AG08396 (cell line): ENCODE measurements around the gene TRPM4.
A peak's percentile ranks its signal among the peaks of the same experiment; 100 is the strongest.
"Not testable (repeated sequence)": the region's sequence is repeated elsewhere in the genome, so short reads cannot be mapped to it uniquely, and the experiment has no call there.

Source experiments
- DNase-seq: peaks from one replicate; pipeline ENCODE4 v3.0.0; 2012; ENCODE audit warnings: low spot score, mixed read lengths

TRPM4 gene

DNA sequence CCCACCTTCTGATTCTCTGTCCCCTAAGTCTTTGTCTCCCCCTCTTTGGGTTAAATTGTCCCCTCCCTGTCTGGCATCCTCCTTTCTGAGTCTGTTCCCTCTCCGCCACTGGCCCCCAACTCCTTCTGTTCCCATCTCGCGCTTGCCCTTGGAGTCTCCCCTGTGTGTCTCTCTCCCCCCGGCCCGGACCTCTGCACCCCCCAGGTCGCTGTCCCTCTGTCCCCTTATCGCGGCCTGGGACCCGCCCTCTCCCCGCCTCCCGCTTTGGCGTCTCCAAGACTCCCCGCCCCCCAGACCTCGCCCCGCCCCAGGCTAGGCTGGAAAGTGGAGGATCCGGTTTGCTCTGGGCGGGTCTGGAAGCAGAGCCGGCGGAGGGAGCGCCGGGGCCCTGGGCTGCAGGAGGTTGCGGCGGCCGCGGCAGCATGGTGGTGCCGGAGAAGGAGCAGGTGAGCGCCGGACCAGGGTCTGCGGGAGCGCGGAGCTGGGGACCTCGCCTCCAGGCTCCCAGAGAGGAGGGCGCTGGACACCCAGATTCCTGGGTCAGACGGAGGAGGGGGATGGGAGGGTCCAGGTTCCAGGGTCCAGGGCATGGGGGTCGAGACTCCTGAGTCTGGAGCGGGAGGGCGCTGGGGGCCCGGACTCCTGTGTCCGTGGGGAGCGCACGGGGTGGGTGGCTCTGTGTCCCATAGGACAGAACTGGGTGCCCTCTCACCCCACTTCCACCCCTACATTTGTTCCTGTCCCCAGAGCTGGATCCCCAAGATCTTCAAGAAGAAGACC, at the start of gene TRPM4:
TRPM4 (plus strand) TSS at position 348 of the 780 bp plus-strand sequence; CDS start at position 423, 75 bp downstream.
- peak; percentile 93 for DNase-seq

DNA sequence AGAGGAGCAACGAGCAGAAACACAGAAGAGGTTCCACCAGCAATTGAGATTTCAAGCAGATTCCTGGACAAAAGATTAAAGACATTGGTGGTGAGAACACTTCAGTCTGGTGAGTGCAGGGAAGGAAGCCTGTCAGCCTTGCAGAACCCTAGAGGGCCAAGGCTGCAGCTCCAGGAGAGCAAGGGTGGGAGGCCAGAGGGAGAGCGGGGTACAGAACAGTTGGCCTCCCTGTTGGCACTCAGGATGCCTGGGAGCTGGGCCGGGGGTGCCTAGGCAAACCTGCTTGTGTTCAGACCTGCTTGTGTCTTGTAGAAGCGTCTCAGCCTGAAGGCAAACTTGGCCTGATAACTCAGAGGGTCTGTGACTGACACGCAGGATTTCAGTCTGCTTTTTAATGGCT, 48.5 kb upstream of the TRPM4 start:
- no peak for DNase-seq

DNA sequence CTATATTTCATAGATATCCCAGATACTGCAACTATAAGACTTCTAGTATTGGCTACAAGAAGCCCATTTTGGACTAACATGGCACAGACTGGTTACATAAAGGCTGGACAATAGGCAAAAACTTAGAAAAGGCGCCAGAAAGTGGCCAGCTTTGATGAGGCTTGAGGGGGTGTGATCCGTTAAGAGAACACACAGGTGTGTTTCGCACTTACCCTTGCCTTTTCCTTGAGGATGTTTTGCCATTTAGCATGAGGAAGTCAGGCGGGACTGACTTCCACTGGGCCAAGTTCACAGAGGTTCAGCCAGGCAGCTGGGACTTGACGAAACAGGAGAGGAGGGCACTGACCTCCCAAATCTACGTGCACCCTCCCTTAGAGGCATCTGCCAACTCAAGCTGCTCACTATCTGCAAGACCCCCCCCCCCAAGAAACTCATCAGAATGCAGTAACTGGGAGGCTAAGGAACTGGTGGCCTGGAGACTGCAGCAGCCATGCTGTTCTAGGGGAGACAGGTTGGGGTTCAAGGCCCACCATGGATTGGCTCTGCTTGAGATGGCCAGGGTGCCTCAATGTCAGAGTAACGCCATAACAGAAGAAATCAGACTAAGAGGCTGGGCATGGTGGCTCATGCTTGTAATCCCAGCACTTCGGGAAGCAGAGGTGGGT, 47.9 kb upstream of the TRPM4 start:
- DNase-seq = no peak

DNA sequence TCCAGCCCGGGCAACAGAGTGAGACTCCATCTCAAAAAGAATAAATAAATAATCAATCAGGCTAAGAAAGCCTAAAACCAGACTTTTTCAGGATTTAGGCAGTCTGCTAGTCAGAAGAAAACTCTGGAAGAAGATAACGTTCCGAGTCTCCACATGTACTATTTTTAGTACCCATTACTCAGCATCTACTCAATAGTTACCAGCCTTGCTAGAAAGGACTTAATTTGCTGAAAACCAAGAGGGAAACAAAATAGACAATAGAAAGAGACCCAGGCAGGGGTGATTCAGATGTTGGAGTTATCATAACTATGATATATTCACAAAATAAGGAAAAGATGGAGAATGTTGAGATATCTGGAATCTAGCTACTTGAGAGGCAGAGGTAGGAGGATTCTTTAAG, 47.0 kb upstream of the TRPM4 start:
- peak; percentile 56 for DNase-seq

DNA sequence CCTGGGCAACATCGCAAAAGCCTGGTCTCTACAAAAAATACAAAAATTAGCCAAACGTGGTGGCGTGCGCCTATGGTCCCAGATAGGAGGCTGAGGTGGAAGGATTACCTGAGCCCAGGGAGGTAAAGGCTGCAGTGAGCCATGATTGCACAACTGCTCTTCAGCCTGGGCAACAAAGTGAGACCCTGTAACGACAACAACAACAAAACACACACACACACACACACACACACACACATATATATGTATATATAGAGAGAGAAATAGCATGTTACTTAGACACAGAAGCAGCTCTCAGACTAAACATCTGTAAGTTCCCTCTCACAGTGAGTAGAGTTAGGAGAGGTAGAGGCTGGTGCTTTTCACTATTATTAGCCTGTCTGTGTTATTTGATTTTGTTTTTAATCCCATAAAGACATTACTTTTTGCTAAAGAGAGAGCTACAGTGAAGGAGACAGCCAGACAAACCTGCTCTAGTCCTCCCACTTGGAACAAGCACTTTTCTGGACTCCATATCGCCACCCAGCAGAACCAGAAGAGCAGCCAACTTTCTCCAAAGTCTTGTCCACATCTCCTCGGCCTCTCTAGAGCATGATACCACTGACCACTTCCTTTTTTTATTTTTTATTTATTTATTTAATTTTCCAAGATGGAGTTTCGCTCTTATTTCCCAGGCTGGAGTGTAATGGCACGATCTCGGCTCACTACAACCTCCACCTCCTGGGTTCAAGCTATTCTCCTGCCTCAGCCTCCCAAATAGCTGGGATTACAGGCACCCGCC, 46.2 kb upstream of the TRPM4 start:
- DNase-seq = no peak

DNA sequence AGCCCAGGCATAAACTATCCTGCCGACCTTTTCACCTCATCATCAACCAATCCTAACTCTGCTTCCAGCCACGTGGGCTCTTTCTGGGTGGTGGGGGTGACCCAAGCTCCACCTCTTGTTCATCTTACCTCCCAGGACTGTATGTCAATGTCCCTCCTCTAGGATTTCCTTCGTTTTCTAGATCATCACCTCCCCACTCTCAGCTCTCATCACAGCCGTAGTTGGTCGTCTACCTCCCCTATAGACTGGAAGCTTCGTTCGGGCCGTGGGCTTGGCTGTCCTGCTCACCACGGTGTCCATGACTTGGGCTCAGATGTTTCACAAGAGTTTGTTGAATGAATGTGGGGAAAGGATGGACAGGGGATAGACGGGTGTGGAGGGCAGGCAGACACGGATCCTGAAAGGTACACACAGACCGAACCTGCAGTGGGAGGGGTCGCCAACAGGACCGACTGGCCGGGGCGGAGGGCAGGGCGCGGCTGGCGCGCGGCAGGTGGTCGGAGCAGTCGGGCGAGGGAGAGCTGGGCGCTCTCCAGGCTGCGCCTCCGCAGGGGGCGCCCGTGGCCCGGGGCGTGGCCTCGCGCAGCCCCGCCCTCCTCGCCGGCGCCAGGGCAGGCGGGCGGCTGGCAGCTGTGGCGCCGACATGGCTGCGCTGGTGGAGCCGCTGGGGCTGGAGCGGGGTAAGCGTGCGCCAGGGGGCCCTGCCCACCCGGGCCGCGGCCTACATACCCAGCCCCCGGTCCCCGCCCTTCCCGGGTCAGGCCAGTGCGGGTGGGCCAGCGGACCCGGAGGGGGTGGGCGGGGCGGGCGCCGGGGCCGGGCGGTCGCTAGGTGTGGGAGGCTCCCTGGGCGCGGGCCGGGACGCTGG, 43.6 kb upstream of the TRPM4 start, which contains the start of gene LIN7B:
LIN7B (plus strand) TSS at position 609 of the 868 bp plus-strand sequence; CDS start at position 644, 35 bp downstream.
- peak; percentile 95 for DNase-seq

DNA sequence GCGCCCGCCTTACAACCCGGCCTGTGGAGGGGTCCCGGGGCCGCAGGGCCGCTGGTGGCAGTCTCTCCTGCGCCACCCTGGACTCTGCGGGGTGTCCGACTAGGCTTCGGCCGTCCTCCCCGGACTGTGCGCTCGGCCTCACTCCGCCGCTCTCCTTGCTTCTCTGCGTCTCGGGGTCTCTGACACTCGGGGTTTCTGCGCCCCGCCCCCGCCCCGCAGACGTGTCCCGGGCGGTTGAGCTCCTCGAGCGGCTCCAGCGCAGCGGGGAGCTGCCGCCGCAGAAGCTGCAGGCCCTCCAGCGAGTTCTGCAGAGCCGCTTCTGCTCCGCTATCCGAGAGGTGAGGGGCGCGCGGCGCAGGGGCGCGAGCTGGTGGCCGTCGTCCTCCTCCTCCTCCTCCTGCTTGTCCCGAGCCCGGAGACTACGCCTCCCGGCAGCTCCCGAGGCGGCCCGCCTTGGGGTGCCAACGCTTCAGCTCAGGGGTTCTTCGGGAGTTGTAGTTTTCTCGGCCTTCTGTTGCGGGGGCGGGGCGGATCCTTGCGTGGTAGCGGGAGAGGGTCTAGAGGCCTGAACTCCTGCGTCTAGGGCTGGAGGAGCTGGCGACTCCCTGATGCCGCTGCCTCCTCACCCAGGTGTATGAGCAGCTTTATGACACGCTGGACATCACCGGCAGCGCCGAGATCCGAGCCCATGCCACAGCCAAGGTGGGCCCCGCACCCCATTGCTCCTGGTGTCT, 42.8 kb upstream of the TRPM4 start:
- peak; percentile 65 for DNase-seq

DNA sequence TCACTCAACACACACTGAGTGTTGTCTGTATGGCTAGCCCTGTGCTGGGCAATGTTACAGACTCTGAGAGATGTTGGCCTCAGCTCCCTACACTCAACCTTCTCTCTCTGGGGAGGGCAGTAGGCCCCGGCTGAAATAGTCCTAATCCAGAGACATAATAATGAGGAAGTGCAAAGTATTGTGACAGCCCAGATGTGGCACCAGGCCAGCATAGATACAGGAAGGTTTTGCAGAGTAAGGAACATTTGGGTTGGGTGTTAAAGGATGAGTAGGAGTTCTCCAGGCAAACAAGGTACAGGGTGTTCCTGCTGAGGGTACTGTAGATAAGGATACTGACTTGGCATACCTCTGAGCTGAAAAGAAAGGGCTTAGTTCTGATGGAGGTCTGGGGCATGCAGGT, 41.0 kb upstream of the TRPM4 start:
- no peak for DNase-seq

DNA sequence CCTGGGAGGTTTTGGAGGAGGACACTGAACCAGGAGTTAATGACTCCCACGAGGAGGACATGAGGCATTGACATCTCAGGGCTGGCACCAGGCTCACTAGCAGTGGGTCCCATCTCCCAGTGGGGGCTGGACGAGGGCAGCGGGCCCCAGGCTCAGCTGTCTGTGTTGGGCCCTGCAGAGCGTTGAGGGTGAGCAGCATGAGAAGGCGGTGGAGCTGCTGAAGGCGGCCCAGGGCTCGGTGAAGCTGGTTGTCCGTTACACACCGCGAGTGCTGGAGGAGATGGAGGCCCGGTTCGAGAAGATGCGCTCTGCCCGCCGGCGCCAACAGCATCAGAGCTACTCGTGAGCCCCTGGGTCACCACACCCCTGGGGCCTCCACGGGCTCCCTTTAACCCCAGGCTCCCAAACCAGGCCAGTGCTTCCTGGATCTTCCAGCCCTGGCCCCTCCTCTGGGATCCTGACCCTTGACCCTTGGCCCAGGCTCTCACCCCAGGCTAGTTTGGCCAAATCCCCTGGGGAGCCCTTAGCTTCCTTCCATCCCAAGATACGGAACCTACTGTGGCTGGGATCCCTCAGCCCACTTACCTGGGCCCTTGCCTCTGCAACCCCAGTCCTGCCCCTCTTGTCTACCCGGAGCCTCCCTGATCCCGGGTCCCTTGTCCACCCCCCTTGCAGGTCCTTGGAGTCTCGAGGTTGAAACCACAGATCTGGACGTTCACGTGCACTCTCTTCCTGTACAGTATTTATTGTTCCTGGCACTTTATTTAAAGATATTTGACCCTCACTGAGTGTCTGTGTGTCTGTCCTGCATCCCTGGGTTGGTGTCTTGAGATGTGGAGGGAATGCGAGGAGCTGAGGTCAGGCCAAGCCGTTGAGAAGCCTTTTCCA, 39.7 kb upstream of the TRPM4 start:
- DNase-seq = no peak

DNA sequence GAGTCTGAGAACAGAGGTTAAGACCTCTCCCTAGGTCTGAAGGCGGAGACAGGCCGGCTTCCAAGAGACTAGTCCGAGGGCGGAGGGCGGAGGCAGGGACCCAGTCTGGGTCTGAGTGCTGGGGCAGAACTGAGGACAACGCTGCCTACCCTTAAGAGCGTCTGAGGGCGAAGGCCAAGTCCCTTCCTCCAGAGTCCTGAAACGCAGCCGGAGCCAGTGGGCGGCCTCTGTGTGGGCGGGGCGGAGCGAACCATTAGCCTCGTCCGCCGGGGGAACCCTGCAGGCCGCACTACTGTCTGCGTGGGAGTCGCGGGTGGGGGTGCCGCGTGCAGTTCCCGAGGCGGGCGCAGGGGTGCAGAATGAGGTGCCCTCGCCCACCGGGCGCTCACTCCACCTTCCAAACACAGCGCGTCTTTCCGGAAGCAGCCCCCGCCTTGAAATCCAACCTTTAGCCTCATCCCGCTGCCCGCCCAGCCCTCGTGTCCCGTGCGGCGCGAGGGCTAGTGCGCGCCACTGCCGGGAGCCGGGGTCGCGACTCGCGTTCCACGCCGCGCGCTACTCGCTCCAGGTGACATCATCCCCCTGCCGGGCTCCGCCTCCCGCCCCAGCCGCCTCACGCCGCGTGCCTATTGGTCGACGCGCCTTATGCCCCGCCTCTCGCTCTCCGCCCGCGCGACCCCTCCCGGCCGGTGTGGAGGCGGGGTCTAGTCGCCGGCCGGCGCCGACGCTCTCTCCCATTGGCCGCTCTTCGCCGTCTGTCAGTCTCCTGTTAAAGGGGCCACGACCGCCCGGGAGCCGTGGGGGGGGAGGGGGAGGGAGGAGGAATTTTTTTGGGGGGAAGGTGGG, 38.8 kb upstream of the TRPM4 start, which contains the start of gene C19orf73:
C19orf73 (minus strand) TSS at position 579 of the 846 bp plus-strand sequence; CDS start at position 458, 121 bp downstream.
- peak; percentile 99 for DNase-seq

DNA sequence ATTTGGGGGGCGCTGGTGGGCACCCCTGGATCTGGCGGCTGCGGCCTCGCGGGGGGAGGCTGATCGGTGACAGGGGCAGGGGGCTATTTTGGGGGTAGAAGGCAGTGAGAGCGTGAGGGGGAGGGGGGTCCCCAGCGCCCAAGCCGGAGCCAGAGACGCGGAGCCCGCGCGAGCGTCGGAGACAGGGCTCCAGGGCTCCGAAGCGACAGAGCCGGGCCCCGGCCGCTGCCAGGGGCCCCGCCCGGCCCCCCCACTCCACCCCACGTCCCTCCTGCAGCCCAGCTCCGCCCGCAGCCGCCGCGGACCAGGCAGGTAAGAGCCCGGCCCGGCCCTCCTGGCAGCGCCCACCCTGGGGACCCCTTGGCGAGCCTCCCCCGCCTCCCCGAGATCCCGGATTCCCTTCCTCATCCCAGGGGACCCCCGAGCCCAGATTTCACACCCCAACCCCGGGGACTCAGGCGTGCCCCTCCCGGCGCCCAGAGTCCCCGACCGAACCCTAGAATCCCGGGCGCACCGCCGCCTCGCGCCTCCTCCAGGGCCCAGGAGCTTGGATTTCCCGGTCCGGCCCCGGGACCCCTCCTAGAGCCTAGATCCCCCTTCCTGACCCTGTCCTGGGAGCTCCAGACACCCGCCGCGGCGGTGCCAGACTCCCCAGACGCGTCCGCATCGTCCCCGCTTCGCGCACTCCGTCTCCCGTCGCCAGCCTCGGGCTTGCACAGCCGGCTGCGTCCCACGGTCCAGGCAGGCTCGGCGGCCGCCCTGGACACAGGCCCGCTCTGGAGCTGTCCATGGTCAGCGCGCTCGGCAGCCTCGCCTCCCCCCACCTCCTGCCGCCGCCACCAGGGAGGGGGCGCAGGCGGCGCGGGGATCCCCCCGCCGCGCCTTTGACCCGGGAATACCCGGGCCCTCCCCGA, 37.9 kb upstream of the TRPM4 start, which contains the start of gene PPFIA3:
PPFIA3 (plus strand) TSS at position 134 of the 914 bp plus-strand sequence. CDS start 8,330 bp downstream, outside the sequence.
- peak; percentile 86 for DNase-seq

DNA sequence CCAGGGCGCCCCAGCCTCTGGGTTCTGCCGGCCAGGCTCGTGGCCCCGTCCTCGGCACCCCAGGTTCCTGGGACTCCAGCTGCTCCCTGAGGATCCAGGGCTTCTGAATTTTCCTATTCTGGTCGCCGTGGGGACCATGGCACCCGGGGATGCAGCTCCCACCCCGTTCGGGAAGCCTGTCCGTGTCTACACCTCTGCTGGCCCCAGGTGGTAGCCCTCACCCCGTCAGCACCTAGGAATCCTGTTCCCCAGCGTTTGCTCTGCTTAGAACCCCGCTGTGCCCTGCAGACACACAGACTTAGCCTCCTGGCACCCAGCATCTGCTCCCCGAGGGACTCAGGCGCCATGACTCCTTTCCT, 37.3 kb upstream of the TRPM4 start:
- DNase-seq = no peak

DNA sequence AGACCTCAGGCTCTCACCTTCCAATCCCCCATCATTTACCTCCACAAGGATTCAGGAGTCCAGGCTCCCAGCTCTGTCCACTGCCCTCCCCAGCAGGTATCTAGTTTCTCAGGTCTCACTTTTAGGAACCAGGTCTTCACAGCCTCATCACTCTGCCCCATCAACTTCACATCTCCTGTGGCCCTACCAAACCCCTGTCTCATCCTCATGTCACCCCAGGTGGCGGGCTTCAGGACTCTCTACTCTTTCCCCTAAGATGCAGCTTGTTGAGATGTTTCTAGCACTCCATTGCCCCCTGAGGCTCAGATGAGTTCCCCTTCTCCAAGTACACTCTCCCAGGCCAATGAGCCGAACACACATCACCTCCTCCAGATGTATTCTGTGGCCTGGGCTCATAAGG, 36.7 kb upstream of the TRPM4 start:
- no peak for DNase-seq

DNA sequence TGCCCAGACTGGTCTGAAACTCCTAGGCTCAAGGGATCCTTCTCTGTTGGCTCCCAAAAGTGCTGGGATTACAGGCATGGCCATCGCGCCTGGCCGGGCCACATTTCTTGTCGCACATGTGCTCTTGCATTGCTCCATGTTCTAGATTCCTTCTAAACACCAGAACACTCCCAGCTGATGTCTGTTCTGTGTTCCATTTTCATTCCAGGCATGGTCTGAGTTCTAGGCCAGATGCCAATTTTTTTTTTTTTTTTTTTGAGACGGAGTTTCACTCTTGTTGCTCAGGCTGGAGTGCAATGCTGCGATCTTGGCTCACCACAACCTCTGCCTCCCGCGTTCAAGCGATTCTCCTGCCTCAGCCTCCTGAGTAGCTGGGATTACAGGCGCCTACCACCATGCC, 35.8 kb upstream of the TRPM4 start:
- not testable (repeated sequence) for DNase-seq

DNA sequence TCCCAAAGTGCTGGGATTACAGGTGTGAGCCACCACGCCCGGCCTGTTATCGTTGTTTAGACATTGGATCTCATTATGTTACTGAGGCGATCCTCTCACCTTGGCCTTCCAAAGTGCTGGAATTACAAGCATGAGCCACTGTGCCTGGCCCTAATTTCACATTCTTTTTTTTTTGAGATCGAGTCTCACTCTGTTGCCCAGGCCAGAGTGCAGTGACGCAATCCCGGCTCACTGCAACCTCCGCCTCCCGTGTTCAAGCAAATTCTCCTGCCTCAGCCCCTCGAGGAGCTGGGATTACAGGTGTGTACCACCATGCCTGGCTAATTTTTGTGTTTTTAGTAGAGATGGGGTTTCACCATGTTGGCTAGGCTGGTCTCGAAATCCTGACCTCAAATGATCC, 34.3 kb upstream of the TRPM4 start:
- not testable (repeated sequence) for DNase-seq

DNA sequence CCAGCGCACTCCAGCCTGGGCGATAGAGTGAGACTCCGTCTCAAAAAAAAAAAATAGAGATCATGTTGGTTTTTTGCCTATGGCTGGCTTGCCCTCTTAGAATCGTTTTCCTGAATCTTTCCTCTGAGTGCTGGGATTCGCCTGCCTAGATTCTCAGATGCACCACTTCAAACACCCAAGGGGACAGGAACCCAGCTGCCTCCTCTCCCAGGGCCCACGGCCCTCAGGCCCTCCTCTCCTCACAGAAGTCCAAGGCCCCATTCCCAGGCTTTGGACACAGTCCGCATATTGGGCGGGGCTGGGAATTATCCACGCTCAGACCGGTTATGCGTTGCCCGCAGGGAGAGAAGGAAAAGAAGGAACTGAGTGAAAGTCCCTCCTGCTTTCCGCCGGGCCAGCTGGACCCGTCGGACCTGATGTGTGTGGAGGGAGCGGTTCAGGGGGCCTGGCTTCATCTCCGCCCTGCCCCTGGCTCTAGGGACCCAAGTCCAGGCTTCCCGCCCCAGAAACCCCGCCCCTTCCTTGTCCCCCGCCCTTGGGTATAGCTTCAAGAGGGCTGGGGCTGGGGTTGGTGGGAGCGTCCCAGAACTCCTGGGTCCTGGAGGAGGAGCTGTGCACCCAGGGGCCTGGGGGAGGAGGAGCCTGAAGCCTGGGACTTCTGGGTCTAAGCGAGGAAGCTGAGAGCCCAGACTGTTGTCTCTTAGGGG, 32.4 kb upstream of the TRPM4 start:
- no peak for DNase-seq

DNA sequence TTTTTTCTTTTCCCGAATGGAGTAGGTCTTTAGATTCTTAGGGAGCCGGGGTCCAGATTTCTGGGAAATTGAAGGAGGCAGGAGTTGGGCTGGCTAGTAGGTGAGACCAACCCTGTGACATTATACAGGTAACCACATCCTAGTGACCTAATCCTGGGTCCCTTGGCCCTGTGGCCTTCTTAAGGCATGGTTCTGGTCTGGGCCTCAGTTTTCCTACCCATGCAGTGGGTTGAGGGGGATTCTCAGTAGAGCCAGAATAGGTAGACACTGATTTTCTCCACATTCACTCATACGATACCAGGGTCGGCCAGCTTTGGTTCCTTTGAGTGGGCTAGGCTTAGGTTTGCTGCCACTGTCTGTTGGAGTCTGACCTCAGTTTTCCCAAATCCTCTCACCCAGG, 31.0 kb upstream of the TRPM4 start:
- no peak for DNase-seq
